ENCODE data around the gene ZNF415. TPM values are rescaled to one million over a fixed set of nuclear protein-coding genes. Genes with fewer than 3 reads are reported as not detected.

Gene ZNF415
- total and polyA plus RNA-seq, 3 donors from 2014 or later: 42.5 to 63.8 (median 43.8) TPM

DNA sequence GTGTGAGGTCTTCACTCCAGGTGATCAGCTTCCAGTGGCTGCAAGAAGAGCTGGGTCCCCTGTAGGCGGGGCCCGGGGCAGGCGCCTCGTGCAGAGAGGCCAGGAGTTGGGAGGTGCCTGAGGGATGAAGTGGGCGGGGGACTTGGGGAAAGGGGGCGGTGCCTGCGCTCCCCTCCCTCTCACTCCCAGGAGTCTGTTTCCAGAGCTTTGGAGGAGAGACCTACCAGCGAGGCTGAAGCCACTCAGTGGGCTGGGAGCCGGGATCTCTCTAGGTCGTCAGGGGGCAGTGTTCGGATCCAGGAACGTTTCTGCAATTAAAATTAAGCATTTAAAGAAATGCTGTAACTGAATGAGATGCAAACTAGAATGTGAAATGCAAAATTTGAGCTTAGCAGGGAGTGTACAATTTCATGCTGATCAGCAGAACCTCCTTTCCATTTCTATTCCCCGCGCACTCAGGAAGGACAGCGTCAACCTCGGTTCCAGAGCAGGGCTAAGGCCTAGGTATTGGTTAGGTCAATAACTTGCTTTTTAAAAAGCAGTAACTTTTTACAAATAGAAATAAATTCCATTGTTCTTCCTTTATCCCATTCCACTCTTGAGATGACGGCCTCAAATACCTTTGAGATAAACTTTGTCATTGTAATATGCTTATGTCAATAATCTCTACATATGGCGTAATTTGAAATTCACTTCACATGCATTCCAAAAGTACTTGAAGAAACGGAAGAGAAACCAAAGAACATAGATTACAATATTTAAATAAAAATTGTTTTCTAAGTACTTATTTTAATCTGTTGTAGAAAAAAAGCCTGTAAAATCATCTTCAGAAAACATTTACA, 41.1 kb downstream of the ZNF415 start:
- TF ChIP-seq, protein P1, sequence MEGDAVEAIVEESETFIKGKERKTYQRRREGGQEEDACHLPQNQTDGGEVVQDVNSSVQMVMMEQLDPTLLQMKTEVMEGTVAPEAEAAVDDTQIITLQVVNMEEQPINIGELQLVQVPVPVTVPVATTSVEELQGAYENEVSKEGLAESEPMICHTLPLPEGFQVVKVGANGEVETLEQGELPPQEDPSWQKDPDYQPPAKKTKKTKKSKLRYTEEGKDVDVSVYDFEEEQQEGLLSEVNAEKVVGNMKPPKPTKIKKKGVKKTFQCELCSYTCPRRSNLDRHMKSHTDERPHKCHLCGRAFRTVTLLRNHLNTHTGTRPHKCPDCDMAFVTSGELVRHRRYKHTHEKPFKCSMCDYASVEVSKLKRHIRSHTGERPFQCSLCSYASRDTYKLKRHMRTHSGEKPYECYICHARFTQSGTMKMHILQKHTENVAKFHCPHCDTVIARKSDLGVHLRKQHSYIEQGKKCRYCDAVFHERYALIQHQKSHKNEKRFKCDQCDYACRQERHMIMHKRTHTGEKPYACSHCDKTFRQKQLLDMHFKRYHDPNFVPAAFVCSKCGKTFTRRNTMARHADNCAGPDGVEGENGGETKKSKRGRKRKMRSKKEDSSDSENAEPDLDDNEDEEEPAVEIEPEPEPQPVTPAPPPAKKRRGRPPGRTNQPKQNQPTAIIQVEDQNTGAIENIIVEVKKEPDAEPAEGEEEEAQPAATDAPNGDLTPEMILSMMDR (IDR thresholded peaks at IDR 0.05): no peak
- no peak for TF ChIP-seq POLR2A (IDR thresholded peaks at IDR 0.05)
- no peaks in the 10 kb centered on the region for H3K36me3 ChIP-seq (ENCODE audit: low read depth, missing control alignments)
- WGBS, 2 donors: 83 to 88% methylated on average over 15 to 19 of the region's 19 CpGs

GRCh38 chr19:53088091-53088490, 44.6 kb downstream of the ZNF415 start:
- WGBS, 2 donors: 84 to 85% methylated on average over 6 of the region's 6 CpGs
- TF ChIP-seq, protein P1 (IDR thresholded peaks at IDR 0.05): no peak
- no peak for TF ChIP-seq POLR2A (IDR thresholded peaks at IDR 0.05)
- intact Hi-C loops (cut with DNase I; ENCODE audit: low total_unique reads): no loop called here
- H3K4me3 ChIP-seq: no peak overlapping the region
- peak overlapping the region in 1 of 2 donors; percentile 68 for H3K27ac ChIP-seq
- peaks cover 4% of the 10 kb centered on the region for H3K4me1 ChIP-seq
- no peaks in the 10 kb centered on the region for H3K9me3 ChIP-seq
- H3K36me3 ChIP-seq (ENCODE audit: low read depth, missing control alignments): no peaks in the 10 kb centered on the region
- DNase-seq: no peak
- no peaks in the 10 kb centered on the region for H3K27me3 ChIP-seq

More for the DNA sequence above, 41.1 kb downstream of the ZNF415 start:
- Histone ChIP-seq H3K4me3 (no peak overlapping the region), H3K9me3 (no peaks in the 10 kb centered on the region), H3K4me1 (peaks cover 22% of the 10 kb centered on the region), H3K27me3 (no peaks in the 10 kb centered on the region), H3K27ac (no peak overlapping the region)
- intact Hi-C loops (cut with DNase I; ENCODE audit: low total_unique reads): no loop called here
- DNase-seq: no peak

- 24 to 37% methylated on average over 5 of the region's 5 CpGs for WGBS, 2 donors
- Histone ChIP-seq H3K4me3 (no peak overlapping the region), H3K27ac (peak overlapping the region in 1 of 2 donors; percentile 68), H3K27me3 (no peaks in the 10 kb centered on the region), H3K9me3 (no peaks in the 10 kb centered on the region), H3K36me3 (ENCODE audit: low read depth, missing control alignments) (no peaks in the 10 kb centered on the region), H3K4me1 (peaks cover 4% of the 10 kb centered on the region)
- no peak for TF ChIP-seq POLR2A (IDR thresholded peaks at IDR 0.05)
- TF ChIP-seq, protein P1 (IDR thresholded peaks at IDR 0.05): no peak
- intact Hi-C loops (cut with DNase I; ENCODE audit: low total_unique reads): no loop called here
- peak; percentile 76 for DNase-seq
Observed at GRCh38 chr19:53086949-53087348, 45.8 kb downstream of the ZNF415 start.

DNA sequence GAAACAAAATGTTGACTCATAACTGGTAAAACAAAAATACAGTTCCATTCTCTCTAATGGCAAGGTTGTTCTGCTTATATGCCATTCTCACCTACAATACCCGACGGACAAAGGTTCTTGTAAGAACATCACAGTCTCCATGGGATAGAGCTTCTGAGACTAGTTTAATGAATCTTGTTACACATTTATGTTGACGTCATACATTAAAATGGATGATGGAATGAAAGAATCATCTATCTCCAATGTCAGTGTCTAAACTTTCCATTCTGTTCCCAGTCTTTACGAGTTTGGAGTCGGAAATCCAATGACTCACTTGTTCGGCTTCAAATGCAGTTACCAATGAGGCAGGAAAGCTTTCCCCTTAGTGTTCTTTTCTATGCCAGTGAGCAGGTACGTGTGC, 47.2 kb downstream of the ZNF415 start:
- Histone ChIP-seq H3K4me3 (no peak overlapping the region), H3K4me1 (peaks cover 4% of the 10 kb centered on the region), H3K9me3 (no peaks in the 10 kb centered on the region), H3K36me3 (ENCODE audit: low read depth, missing control alignments) (no peaks in the 10 kb centered on the region), H3K27ac (no peak overlapping the region), H3K27me3 (no peaks in the 10 kb centered on the region)
- WGBS, 2 donors: 93 to 96% methylated on average over 7 of the region's 7 CpGs
- intact Hi-C loops (cut with DNase I; ENCODE audit: low total_unique reads): no loop called here
- no peak for TF ChIP-seq POLR2A (IDR thresholded peaks at IDR 0.05)
- TF ChIP-seq, protein P1 (IDR thresholded peaks at IDR 0.05): no peak
- DNase-seq: no peak
